H9 (cell line): ENCODE measurements around the gene KRT13. TPM values are rescaled to one million over a fixed set of nuclear protein-coding genes. Genes with fewer than 3 reads are reported as not detected.

Source experiments
- DNase-seq: peaks from one replicate; pipeline ENCODE4 v3.0.0-alpha.2; 2017
- H2AFZ ChIP-seq: one replicate; pipeline ENCODE4 v1.6.1; 2013; ENCODE audit warnings: mild to moderate bottlenecking, low read length, control low read depth, moderate library complexity
- H2AK5ac ChIP-seq: 2 replicates; pipeline ENCODE4 v1.6.1; 2013; ENCODE audit warnings: low read length, control low read depth, mixed read lengths; ENCODE audit not compliant: insufficient read length
- H2BK120ac ChIP-seq: one replicate; pipeline ENCODE4 v1.6.1; 2013; ENCODE audit warnings: low read depth, mild to moderate bottlenecking, low read length, control low read depth, inconsistent platforms; ENCODE audit not compliant: poor library complexity, severe bottlenecking
- H2BK12ac ChIP-seq: 2 replicates; pipeline ENCODE4 v1.6.1; 2013; ENCODE audit warnings: low read length, control low read depth, mixed read lengths, low read depth; ENCODE audit not compliant: insufficient read length
- H2BK15ac ChIP-seq: 2 replicates; pipeline ENCODE4 v1.6.1; 2013; ENCODE audit warnings: low read depth, low read length, control low read depth
- H2BK20ac ChIP-seq: one replicate; pipeline ENCODE4 v1.6.1; 2013; ENCODE audit warnings: low read depth, mild to moderate bottlenecking, low read length, control low read depth, inconsistent platforms; ENCODE audit not compliant: poor library complexity, severe bottlenecking
- H2BK5ac ChIP-seq: 2 replicates; pipeline ENCODE4 v1.6.1; 2013; ENCODE audit warnings: low read length, control low read depth, mixed read lengths; ENCODE audit not compliant: insufficient read length
- H3K14ac ChIP-seq: 2 replicates; pipeline ENCODE4 v1.6.1; 2013; ENCODE audit warnings: low read length, control low read depth; ENCODE audit not compliant: insufficient read depth
- H3K18ac ChIP-seq: 2 replicates; pipeline ENCODE4 v1.6.1; 2013; ENCODE audit warnings: low read depth, mild to moderate bottlenecking, mixed read lengths, low read length, control low read depth; ENCODE audit not compliant: insufficient read length
- H3K23ac ChIP-seq: 2 replicates; pipeline ENCODE4 v1.6.1; 2013; ENCODE audit warnings: low read length, control low read depth, mixed read lengths, low read depth; ENCODE audit not compliant: insufficient read length
- H3K23me2 ChIP-seq: 2 replicates; pipeline ENCODE4 v1.6.1; 2013; ENCODE audit warnings: low read depth, mild to moderate bottlenecking, mixed read lengths, low read length, control low read depth; ENCODE audit not compliant: insufficient read length, poor library complexity, severe bottlenecking
- H3K27ac ChIP-seq: 2 replicates; pipeline ENCODE4 v1.5.1; 2013; ENCODE audit warnings: low read length, control low read depth, mixed read lengths, low read depth; ENCODE audit not compliant: insufficient read length
- H3K27me3 ChIP-seq: 2 replicates; pipeline ENCODE4 v1.6.1; 2013; ENCODE audit warnings: low read length, control low read depth, inconsistent platforms; ENCODE audit not compliant: insufficient read depth
- H3K4ac ChIP-seq: 2 replicates; pipeline ENCODE4 v1.6.1; 2013; ENCODE audit warnings: low read depth, mild to moderate bottlenecking, control low read depth, inconsistent platforms, low read length, moderate library complexity
- H3K4me1 ChIP-seq: 2 replicates; pipeline ENCODE4 v1.6.1; 2013; ENCODE audit warnings: low read length, control low read depth, inconsistent platforms; ENCODE audit not compliant: insufficient read depth
- H3K4me2 ChIP-seq: 2 replicates; pipeline ENCODE4 v1.6.1; 2013; ENCODE audit warnings: low read length, control low read depth, mixed read lengths; ENCODE audit not compliant: insufficient read length, insufficient read depth
- H3K56ac ChIP-seq: 2 replicates; pipeline ENCODE4 v1.6.1; 2013; ENCODE audit warnings: low read depth, mild to moderate bottlenecking, mixed read lengths, low read length, control low read depth; ENCODE audit not compliant: insufficient read length
- H3K79me1 ChIP-seq: 2 replicates; pipeline ENCODE4 v1.6.1; 2013; ENCODE audit warnings: low read depth, mild to moderate bottlenecking, moderate library complexity, low read length, control low read depth, inconsistent platforms; ENCODE audit not compliant: insufficient read depth, poor library complexity, severe bottlenecking
- H3K79me2 ChIP-seq: 2 replicates; pipeline ENCODE4 v1.6.1; 2013; ENCODE audit warnings: low read length, control low read depth, inconsistent platforms; ENCODE audit not compliant: insufficient read depth
- H3K9ac ChIP-seq: 2 replicates; pipeline ENCODE4 v1.6.1; 2013; ENCODE audit warnings: low read length, control low read depth, mixed read lengths; ENCODE audit not compliant: insufficient read length; ENCODE audit errors: extremely low read depth
- H3K9me3 ChIP-seq: one replicate; pipeline ENCODE4 v1.6.1; 2013; ENCODE audit warnings: low read depth, low read length, inconsistent platforms; ENCODE audit not compliant: control insufficient read depth
- H3T11ph ChIP-seq: one replicate; pipeline ENCODE4 v1.6.1; 2013; ENCODE audit warnings: mild to moderate bottlenecking, low read length, control low read depth, inconsistent platforms
- H4K20me1 ChIP-seq: one replicate; pipeline ENCODE4 v1.6.1; 2013; ENCODE audit not compliant: control insufficient read depth, insufficient read length, insufficient read depth
- H4K5ac ChIP-seq: 2 replicates; pipeline ENCODE4 v1.6.1; 2013; ENCODE audit warnings: low read depth, mild to moderate bottlenecking, mixed read lengths, low read length, control low read depth; ENCODE audit not compliant: insufficient read length
- H4K8ac ChIP-seq: replicated peaks from 2 replicates; pipeline ENCODE4 v1.6.1; 2013; ENCODE audit warnings: low read length, control low read depth, mixed read lengths, low read depth; ENCODE audit not compliant: insufficient read length
- H4K91ac ChIP-seq: 2 replicates; pipeline ENCODE4 v1.6.1; 2013; ENCODE audit warnings: low read depth, mild to moderate bottlenecking, moderate library complexity, mixed read lengths, low read length, control low read depth; ENCODE audit not compliant: insufficient read length
- H3K27ac Mint-ChIP-seq, 3 experiments: 2 replicates in 2 of 3; 3 replicates in 1 of 3; pipeline ENCODE4 v1.8.0; 2020 to 2021; ENCODE audit warnings: mixed read lengths in 3 of 3, mild to moderate bottlenecking in 1 of 3, moderate library complexity in 1 of 3
- H3K27me3 Mint-ChIP-seq: 2 replicates; pipeline ENCODE4 v1.8.0; 2021; ENCODE audit warnings: low read depth, mild to moderate bottlenecking, moderate library complexity, mixed read lengths
- H3K36me3 Mint-ChIP-seq, 3 experiments: 2 replicates in 2 of 3; 3 replicates in 1 of 3; pipeline ENCODE4 v1.8.0; 2020 to 2021; ENCODE audit warnings: low read depth in 3 of 3, mixed read lengths in 3 of 3; ENCODE audit not compliant: insufficient read depth in 1 of 3
- H3K4me1 Mint-ChIP-seq, 2 experiments: 2 replicates each; pipeline ENCODE4 v1.8.0; 2020; ENCODE audit warnings: mixed read lengths in 2 of 2
- H3K4me3 Mint-ChIP-seq, 2 experiments: 2 replicates in 1 of 2; 3 replicates in 1 of 2; pipeline ENCODE4 v1.8.0; 2020 to 2021; ENCODE audit warnings: mild to moderate bottlenecking in 2 of 2, mixed read lengths in 2 of 2, moderate library complexity in 1 of 2
- H3K9me3 Mint-ChIP-seq, 2 experiments: 2 replicates in 1 of 2; 3 replicates in 1 of 2; pipeline ENCODE4 v1.8.0; 2020; ENCODE audit warnings: mild to moderate bottlenecking in 2 of 2, mixed read lengths in 2 of 2, moderate library complexity in 1 of 2
- total RNA-seq: library from RNA; stranded (reverse); gene quantifications from 2 replicates; pipeline ENCODE4 v1.2.1, GENCODE V29; 2021
- TF ChIP-seq, protein P1 (sequence below): fragments of 200-600 bp; sonication (generic); conservative IDR thresholded peaks from 3 replicates; pipeline ENCODE4 v1.8.0; 2021; ENCODE audit warnings: antibody characterized with exemption, mild to moderate bottlenecking

The KRT13 gene
- total RNA-seq, 1 experiment from 2014 or later, result not detected

DNA sequence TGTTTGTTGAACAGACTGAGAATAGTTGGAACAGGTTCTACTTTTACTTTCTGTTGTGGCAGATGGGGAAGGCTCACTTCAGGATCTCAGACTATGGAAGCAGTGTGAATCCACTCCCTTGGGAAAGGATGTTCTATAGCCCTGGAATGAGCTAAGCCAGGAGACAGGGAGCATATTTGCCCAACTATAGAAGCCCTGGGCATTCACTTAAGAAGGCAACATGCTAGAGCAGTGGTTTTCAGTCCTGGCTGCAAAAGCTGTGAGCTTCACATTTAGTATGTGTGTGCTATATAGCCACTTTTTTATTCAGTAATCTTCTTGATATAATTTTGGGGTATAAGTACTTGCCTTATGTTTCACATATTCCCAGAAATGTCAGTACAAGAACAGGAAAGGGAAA is 37.1 kb downstream of the KRT13 start:
- Histone ChIP-seq H2AK5ac (no peak overlapping the region), H3K18ac (no peak overlapping the region), H2BK120ac (no peak overlapping the region), H3K79me1 (no peaks in the 10 kb centered on the region), H2AFZ (no peak overlapping the region), H4K8ac (no peak overlapping the region), H4K5ac (no peak overlapping the region), H3K4me1 (no peaks in the 10 kb centered on the region), H3K27ac (no peak overlapping the region), H3K9me3 (no peaks in the 10 kb centered on the region), H4K91ac (no peak overlapping the region), H3T11ph (no peak overlapping the region), H3K79me2 (no peaks in the 10 kb centered on the region), H3K4ac (no peak overlapping the region), H3K56ac (no peak overlapping the region), H2BK20ac (no peak overlapping the region), H3K4me2 (no peak overlapping the region), H2BK5ac (no peak overlapping the region), H3K9ac (no peak overlapping the region), H3K23ac (no peak overlapping the region), H3K27me3 (no peaks in the 10 kb centered on the region), H4K20me1 (no peaks in the 10 kb centered on the region), H3K23me2 (no peaks in the 10 kb centered on the region), H2BK12ac (no peak overlapping the region), H2BK15ac (no peak overlapping the region), H3K14ac (no peak overlapping the region)
- Mint-ChIP-seq H3K27me3 (peaks cover 8% of the 10 kb centered on the region), H3K9me3 (peaks cover 9 to 11% of the 10 kb centered on the region in 2 experiments; a peak in 3 of 5 replicates), H3K36me3 (no peaks in the 10 kb centered on the region; a peak in 1 of 7 replicates), H3K4me3 (no peak overlapping the region), H3K4me1 (no peaks in the 10 kb centered on the region), H3K27ac (no peak overlapping the region)
- DNase-seq, result no peak
- TF ChIP-seq, protein P1, sequence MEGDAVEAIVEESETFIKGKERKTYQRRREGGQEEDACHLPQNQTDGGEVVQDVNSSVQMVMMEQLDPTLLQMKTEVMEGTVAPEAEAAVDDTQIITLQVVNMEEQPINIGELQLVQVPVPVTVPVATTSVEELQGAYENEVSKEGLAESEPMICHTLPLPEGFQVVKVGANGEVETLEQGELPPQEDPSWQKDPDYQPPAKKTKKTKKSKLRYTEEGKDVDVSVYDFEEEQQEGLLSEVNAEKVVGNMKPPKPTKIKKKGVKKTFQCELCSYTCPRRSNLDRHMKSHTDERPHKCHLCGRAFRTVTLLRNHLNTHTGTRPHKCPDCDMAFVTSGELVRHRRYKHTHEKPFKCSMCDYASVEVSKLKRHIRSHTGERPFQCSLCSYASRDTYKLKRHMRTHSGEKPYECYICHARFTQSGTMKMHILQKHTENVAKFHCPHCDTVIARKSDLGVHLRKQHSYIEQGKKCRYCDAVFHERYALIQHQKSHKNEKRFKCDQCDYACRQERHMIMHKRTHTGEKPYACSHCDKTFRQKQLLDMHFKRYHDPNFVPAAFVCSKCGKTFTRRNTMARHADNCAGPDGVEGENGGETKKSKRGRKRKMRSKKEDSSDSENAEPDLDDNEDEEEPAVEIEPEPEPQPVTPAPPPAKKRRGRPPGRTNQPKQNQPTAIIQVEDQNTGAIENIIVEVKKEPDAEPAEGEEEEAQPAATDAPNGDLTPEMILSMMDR, result no peak
